Transverse colon (tissue), 4 donors: ENCODE data around the gene PRRX2. TPM values are rescaled to one million over a fixed set of nuclear protein-coding genes. Genes with fewer than 3 reads are reported as not detected.
A peak's percentile ranks its signal among the peaks of the same experiment; 100 is the strongest.

Experiments used
- DNase-seq: peaks from one replicate; pipeline ENCODE4 v3.0.0-alpha.2; 2019
- H3K27ac ChIP-seq, 4 donors: fragments of 200-600 bp; sonication (generic); 2 replicates each; pipeline ENCODE4 v1.5.1; 2016 to 2018; ENCODE audit warnings: inconsistent platforms in 4 of 4
- H3K27me3 ChIP-seq: fragments of 200-600 bp; sonication (generic); 2 replicates; pipeline ENCODE4 v1.5.1; 2017; ENCODE audit warnings: inconsistent platforms
- H3K36me3 ChIP-seq, 4 donors: fragments of 200-600 bp; sonication (generic); 2 replicates each; pipeline ENCODE4 v1.5.1; 2017 to 2019; ENCODE audit warnings: inconsistent platforms in 4 of 4
- H3K4me1 ChIP-seq, 4 donors: fragments of 200-600 bp; sonication (generic); 2 replicates each; pipeline ENCODE4 v1.5.1; 2017 to 2020; ENCODE audit warnings: inconsistent platforms in 4 of 4
- H3K4me3 ChIP-seq, 4 donors: fragments of 200-600 bp; sonication (generic); 1 replicate in 1 of 4; 2 replicates in 3 of 4; pipeline versions ENCODE4 v1.5.1 to v1.6.1; 2017 to 2019; ENCODE audit warnings: inconsistent platforms in 4 of 4
- H3K9me3 ChIP-seq, 2 donors: fragments of 200-600 bp; sonication (generic); 2 replicates each; pipeline ENCODE4 v1.5.1; 2017 to 2019; ENCODE audit warnings: inconsistent platforms in 2 of 2
- CTCF ChIP-seq, 5 experiments: fragments of 200-600 bp in 3 of 5; fragments of 450-650 bp in 2 of 5; sonication (generic) in 3 of 5; IDR thresholded peaks; 1 replicate in 2 of 5; 2 replicates in 3 of 5; pipeline ENCODE4 v1.5.1; 2016 to 2017; ENCODE audit warnings: antibody characterized with exemption in 5 of 5, inconsistent platforms in 3 of 5, mild to moderate bottlenecking in 2 of 5, moderate library complexity in 1 of 5
- EP300 ChIP-seq: sonication (generic); formaldehyde crosslinking; IDR thresholded peaks from one replicate; pipeline ENCODE4 v1.6.1; 2017; ENCODE audit warnings: antibody characterized with exemption, low read depth
- POLR2A ChIP-seq: fragments of 450-650 bp; IDR thresholded peaks from one replicate; pipeline ENCODE4 v1.6.1; 2016; ENCODE audit warnings: antibody characterized with exemption, mild to moderate bottlenecking, moderate library complexity
- POLR2AphosphoS5 ChIP-seq, 3 donors: sonication (generic); formaldehyde crosslinking; IDR thresholded peaks; one replicate each; pipeline ENCODE4 v1.6.1; 2016; ENCODE audit warnings: antibody characterized with exemption in 3 of 3
- WGBS, 2 donors: methylation state at CpG; one replicate each; pipeline ENCODE4 v1.1.5; 2018; ENCODE audit warnings: low coverage in 1 of 2; 5-methylcytosine and 5-hydroxymethylcytosine counted together
- in situ Hi-C, 4 donors: fragments of 200-750 bp; cut with MboI; loops; one replicate each; pipeline versions ENCODE4 v1.15.0 to v1.15.1; 2017; ENCODE audit warnings: low sequenced_read_pairs in 3 of 4, low pct_ligation_motif_present in 1 of 4, low pct_unique_long_range_greater_than_20kb in 1 of 4
- intact Hi-C: fragments of 100-400 bp; cut with DNase I; formaldehyde crosslinking; loops from one replicate; pipeline ENCODE4 v1.15.1; 2023; ENCODE audit warnings: low total_unique reads
- total RNA-seq, 4 donors: library from RNA; depleted of rRNA; stranded (reverse); fragments of >200 nt; gene quantifications; one replicate each; pipeline ENCODE4 v1.1.0, GENCODE V29; 2016

PRRX2 gene
- total RNA-seq, 4 donors from 2014 or later, result 0.41 TPM; not detected in 3

GRCh38 chr9:129694243-129694646, 28.8 kb downstream of the PRRX2 start:
- DNase-seq, result no peak
- WGBS, 2 donors, result 65% methylated on average over 11 of the region's 11 CpGs; no CpG with 5 or more reads in 1 of the 2 donors
- TF ChIP-seq CTCF (IDR thresholded peaks at IDR 0.05) (no peak), POLR2A (no peak), EP300 (no peak), POLR2AphosphoS5 (IDR thresholded peaks at IDR 0.05) (no peak)
- Histone ChIP-seq H3K4me3 (no peak overlapping the region), H3K36me3 (no peaks in the 10 kb centered on the region), H3K9me3 (no peaks in the 10 kb centered on the region), H3K4me1 (peaks cover 0 to 15% (median 12%) of the 10 kb centered on the region in 4 donors), H3K27me3 (peaks cover 43% of the 10 kb centered on the region), H3K27ac (no peak overlapping the region)
- intact Hi-C loops, result no loop called here
- in situ Hi-C loops, result no loop called here

- Histone ChIP-seq H3K9me3 (no peaks in the 10 kb centered on the region), H3K27ac (no peak overlapping the region), H3K27me3 (peaks cover 48% of the 10 kb centered on the region), H3K4me3 (no peak overlapping the region), H3K36me3 (no peaks in the 10 kb centered on the region), H3K4me1 (peaks cover 0 to 15% (median 12%) of the 10 kb centered on the region in 4 donors)
- intact Hi-C loops (loop anchor here (1.0 kb wide), 1 partner anchor 38 kb away; no protein-coding TSS in a partner anchor), in situ Hi-C loops (no loop called here)
- no peak for TF ChIP-seq POLR2A
- TF ChIP-seq EP300, result no peak
- no peak for TF ChIP-seq CTCF (IDR thresholded peaks at IDR 0.05)
- TF ChIP-seq POLR2AphosphoS5 (IDR thresholded peaks at IDR 0.05), result no peak
- 58 to 64% methylated on average over 3 of the region's 3 CpGs for WGBS, 2 donors
- no peak for DNase-seq
Observed at GRCh38 chr9:129695870-129696269, 30.4 kb downstream of the PRRX2 start.

GRCh38 chr9:129696944-129697655, 31.7 kb downstream of the PRRX2 start:
- H3K27ac ChIP-seq, result peak overlapping the region; percentile 21 to 52 (median 38)
- H3K36me3 ChIP-seq, result no peaks in the 10 kb centered on the region
- TF ChIP-seq CTCF (IDR thresholded peaks at IDR 0.05) (no peak), EP300 (no peak), POLR2AphosphoS5 (IDR thresholded peaks at IDR 0.05) (no peak), POLR2A (no peak)
- H3K4me3 ChIP-seq, result peak overlapping the region in 3 of 4 donors; percentile 19 to 42 (median 29)
- 14% methylated on average over 26 of the region's 71 CpGs; no CpG with 5 or more reads in 1 of the 2 donors for WGBS, 2 donors
- intact Hi-C loops, result no loop called here
- in situ Hi-C loops, result no loop called here
- H3K27me3 ChIP-seq, result peaks cover 48% of the 10 kb centered on the region
- DNase-seq, result no peak
- peaks cover 0 to 19% (median 12%) of the 10 kb centered on the region in 4 donors for H3K4me1 ChIP-seq
- H3K9me3 ChIP-seq, result no peaks in the 10 kb centered on the region

GRCh38 chr9:129697656-129698253, 32.3 kb downstream of the PRRX2 start:
- Histone ChIP-seq H3K36me3 (no peaks in the 10 kb centered on the region), H3K27me3 (peaks cover 48% of the 10 kb centered on the region), H3K9me3 (no peaks in the 10 kb centered on the region), H3K4me1 (peaks cover 1 to 26% (median 14%) of the 10 kb centered on the region in 4 donors), H3K27ac (peak overlapping the region; percentile 21 to 52 (median 38)), H3K4me3 (peak overlapping the region in 3 of 4 donors; percentile 19 to 42 (median 29))
- WGBS, 2 donors, result 8 to 10% methylated on average over 5 to 19 of the region's 25 CpGs
- in situ Hi-C loops (no loop called here), intact Hi-C loops (no loop called here)
- TF ChIP-seq CTCF (IDR thresholded peaks at IDR 0.05) (no peak), POLR2AphosphoS5 (IDR thresholded peaks at IDR 0.05) (no peak), POLR2A (no peak), EP300 (no peak)
- peak; percentile 15 for DNase-seq
